Left cardiac atrium (tissue), 4 donors: ENCODE measurements around the gene HIF1A. TPM values are rescaled to one million over a fixed set of nuclear protein-coding genes. Genes with fewer than 3 reads are reported as not detected.

Experiments used
- ATAC-seq, 2 donors: fragments of 200-7000 bp; cut with Tn5 transposase; one replicate each; pipeline ENCODE4 v1.9.1; 2020; ENCODE audit warnings: mild to moderate bottlenecking in 2 of 2, moderate library complexity in 2 of 2
- DNase-seq: peaks from one replicate; pipeline ENCODE4 v3.0.0-alpha.2; 2020
- intact Hi-C, 2 donors: fragments of 100-400 bp; cut with DNase I; formaldehyde crosslinking; loops; one replicate each; pipeline versions ENCODE4 v1.14.1 to v1.15.1; 2022 to 2023
- total RNA-seq, 2 donors: library from RNA; stranded (reverse); fragmentation: NEBNext Ultra II Directional; extraction: Animal tissue kit (Norgen Biotek cat#: 25700); gene quantifications; one replicate each; pipeline ENCODE4 v1.2.1, GENCODE V29; 2021
- donor health status: DM: no; HTN: yes; CAD: no.
- donor health status: DM: no; HTN: yes; CAD: no; lungs with severe emphysema.
- donor health status: DM: yes; HTN: yes; CAD: no.
- donor health status: Dilated cardiomyopathy.

Gene HIF1A
- total RNA-seq, 2 donors from 2014 or later = 50.9 to 109 TPM

- intact Hi-C loops = no loop called here
- ATAC-seq (no peak), DNase-seq (no peak)
Measured at GRCh38 chr14:61670576-61670975, 24.7 kb upstream of the HIF1A start.

GRCh38 chr14:61671082-61671481 lies 24.2 kb upstream of the HIF1A start:
- intact Hi-C loops = no loop called here
- ATAC-seq (no peak), DNase-seq (no peak)

GRCh38 chr14:61672796-61673195 lies 22.5 kb upstream of the HIF1A start:
- ATAC-seq (no peak), DNase-seq (no peak)
- intact Hi-C loops = no loop called here

GRCh38 chr14:61673305-61673704 lies 22.0 kb upstream of the HIF1A start:
- intact Hi-C loops = no loop called here
- no peak for ATAC-seq

GRCh38 chr14:61675291-61675690 lies 20.0 kb upstream of the HIF1A start:
- ATAC-seq = no peak
- intact Hi-C loops = no loop called here

More at GRCh38 chr14:61673305-61673704, 22.0 kb upstream of the HIF1A start:
- DNase-seq = no peak

GRCh38 chr14:61677479-61677878 lies 17.8 kb upstream of the HIF1A start:
- peak in 1 of 2 donors; percentile 41 for ATAC-seq

More at GRCh38 chr14:61675291-61675690, 20.0 kb upstream of the HIF1A start:
- DNase-seq = no peak

GRCh38 chr14:61678975-61679374 lies 16.3 kb upstream of the HIF1A start:
- no peak for DNase-seq
- intact Hi-C loops = no loop called here
- no peak for ATAC-seq

More at GRCh38 chr14:61677479-61677878, 17.8 kb upstream of the HIF1A start:
- intact Hi-C loops = no loop called here
- DNase-seq = no peak

- ATAC-seq = no peak
- intact Hi-C loops = no loop called here
Measured at GRCh38 chr14:61681413-61681812, 13.9 kb upstream of the HIF1A start.

GRCh38 chr14:61683108-61683507 lies 12.2 kb upstream of the HIF1A start:
- DNase-seq (no peak), ATAC-seq (no peak)
- intact Hi-C loops = no loop called here

More at GRCh38 chr14:61681413-61681812, 13.9 kb upstream of the HIF1A start:
- DNase-seq = no peak

- ATAC-seq (no peak), DNase-seq (no peak)
- intact Hi-C loops = loop anchor here in 1 of 2 donors (10.0 kb wide), 1 partner anchor 85 kb away; no protein-coding TSS in a partner anchor
Measured at GRCh38 chr14:61690039-61690438, 5.3 kb upstream of the HIF1A start.

- intact Hi-C loops = loop anchor here in 1 of 2 donors (10.0 kb wide), 1 partner anchor 86 kb away; no protein-coding TSS in a partner anchor
- DNase-seq = no peak
- ATAC-seq = no peak
Measured at GRCh38 chr14:61690982-61691381, 4.3 kb upstream of the HIF1A start.

- ATAC-seq (no peak), DNase-seq (no peak)
- intact Hi-C loops = loop anchor here in 1 of 2 donors (10.0 kb wide), 1 partner anchor 87 kb away; no protein-coding TSS in a partner anchor
Measured at GRCh38 chr14:61691495-61691894, 3.8 kb upstream of the HIF1A start.

GRCh38 chr14:61694039-61694438 lies 1.3 kb upstream of the HIF1A start:
- DNase-seq (no peak), ATAC-seq (no peak)
- intact Hi-C loops = loop anchor here in 1 of 2 donors (2.0 to 10.0 kb wide), 2 partner anchors 89 to 217 kb away; no protein-coding TSS in a partner anchor

- peak; percentile 27 to 53 for ATAC-seq
- intact Hi-C loops = loop anchor here (2.0 to 10.0 kb wide), 3 partner anchors 91 to 229 kb away; no protein-coding TSS in a partner anchor
- DNase-seq = peak; percentile 73
Measured at GRCh38 chr14:61695695-61696527, 598 bp downstream of the HIF1A start.

- intact Hi-C loops = loop anchor here (5.0 to 10.0 kb wide), 2 partner anchors 92 to 230 kb away; no protein-coding TSS in a partner anchor
- no peak for ATAC-seq
- no peak for DNase-seq
Measured at GRCh38 chr14:61696753-61697318, 1.5 kb downstream of the HIF1A start.

- ATAC-seq (no peak), DNase-seq (no peak)
- intact Hi-C loops = loop anchor here (5.0 to 10.0 kb wide), 2 partner anchors 94 to 231 kb away; no protein-coding TSS in a partner anchor
Measured at GRCh38 chr14:61698206-61698980, 3.1 kb downstream of the HIF1A start.

GRCh38 chr14:61699027-61699426 lies 3.7 kb downstream of the HIF1A start:
- ATAC-seq (no peak), DNase-seq (no peak)
- intact Hi-C loops = loop anchor here (5.0 to 10.0 kb wide), 2 partner anchors 94 to 232 kb away; no protein-coding TSS in a partner anchor

GRCh38 chr14:61700104-61700886 lies 5.0 kb downstream of the HIF1A start:
- DNase-seq (no peak), ATAC-seq (no peak)
- intact Hi-C loops = no loop called here
